ENCODE measurements around the gene WDR64. TPM values are rescaled to one million over a fixed set of nuclear protein-coding genes. Genes with fewer than 3 reads are reported as not detected.

Gene WDR64
- total RNA-seq (ENCODE audit: unreplicated experiment), result 0.80 TPM
- long read RNA-seq, partial matches to known transcripts, result 0 of 1 reads
- long read RNA-seq, other reads (novel, unspliced or antisense), result 1 of 1 reads

DNA sequence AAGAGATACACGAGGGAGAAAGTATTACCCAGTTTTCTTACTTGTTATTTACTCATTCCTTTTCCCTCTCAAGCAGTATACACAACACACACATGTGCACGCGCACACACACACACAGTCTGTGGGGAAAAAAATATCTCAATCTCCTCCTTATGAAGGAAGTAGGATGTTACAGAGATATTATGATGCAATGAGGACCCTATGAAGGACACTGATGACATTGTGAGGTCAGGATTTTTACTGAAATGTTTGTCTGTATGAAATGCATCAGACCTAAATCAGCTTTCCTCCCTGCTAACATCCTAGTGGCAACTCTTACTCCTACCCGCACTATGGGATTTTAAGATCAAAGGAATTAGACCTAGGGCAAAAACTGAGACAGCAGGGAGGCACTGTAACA, at the start of gene WDR64:
Gene WDR64, plus strand, starts transcription at position 270 of the 400 bp plus-strand sequence. CDS start 204 bp downstream, outside the sequence.
- Mint-ChIP-seq H3K4me1 (ENCODE audit: unreplicated experiment) (no peaks in the 10 kb centered on the region), H3K4me3 (ENCODE audit: unreplicated experiment) (no peak within 1 kb of the TSS), H3K27me3 (ENCODE audit: unreplicated experiment) (no peaks in the 10 kb centered on the region), H3K9me3 (ENCODE audit: unreplicated experiment) (no peaks in the 10 kb centered on the region), H3K27ac (ENCODE audit: unreplicated experiment) (no peak within 1 kb of the TSS), H3K36me3 (ENCODE audit: low read depth, unreplicated experiment) (no peaks in the 10 kb centered on the region)
- TF ChIP-seq, protein P1, sequence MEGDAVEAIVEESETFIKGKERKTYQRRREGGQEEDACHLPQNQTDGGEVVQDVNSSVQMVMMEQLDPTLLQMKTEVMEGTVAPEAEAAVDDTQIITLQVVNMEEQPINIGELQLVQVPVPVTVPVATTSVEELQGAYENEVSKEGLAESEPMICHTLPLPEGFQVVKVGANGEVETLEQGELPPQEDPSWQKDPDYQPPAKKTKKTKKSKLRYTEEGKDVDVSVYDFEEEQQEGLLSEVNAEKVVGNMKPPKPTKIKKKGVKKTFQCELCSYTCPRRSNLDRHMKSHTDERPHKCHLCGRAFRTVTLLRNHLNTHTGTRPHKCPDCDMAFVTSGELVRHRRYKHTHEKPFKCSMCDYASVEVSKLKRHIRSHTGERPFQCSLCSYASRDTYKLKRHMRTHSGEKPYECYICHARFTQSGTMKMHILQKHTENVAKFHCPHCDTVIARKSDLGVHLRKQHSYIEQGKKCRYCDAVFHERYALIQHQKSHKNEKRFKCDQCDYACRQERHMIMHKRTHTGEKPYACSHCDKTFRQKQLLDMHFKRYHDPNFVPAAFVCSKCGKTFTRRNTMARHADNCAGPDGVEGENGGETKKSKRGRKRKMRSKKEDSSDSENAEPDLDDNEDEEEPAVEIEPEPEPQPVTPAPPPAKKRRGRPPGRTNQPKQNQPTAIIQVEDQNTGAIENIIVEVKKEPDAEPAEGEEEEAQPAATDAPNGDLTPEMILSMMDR (IDR thresholded peaks at IDR 0.05; ENCODE audit: unreplicated experiment), result no peak
- DNase-seq (ENCODE audit: low spot score), result no peak

DNA sequence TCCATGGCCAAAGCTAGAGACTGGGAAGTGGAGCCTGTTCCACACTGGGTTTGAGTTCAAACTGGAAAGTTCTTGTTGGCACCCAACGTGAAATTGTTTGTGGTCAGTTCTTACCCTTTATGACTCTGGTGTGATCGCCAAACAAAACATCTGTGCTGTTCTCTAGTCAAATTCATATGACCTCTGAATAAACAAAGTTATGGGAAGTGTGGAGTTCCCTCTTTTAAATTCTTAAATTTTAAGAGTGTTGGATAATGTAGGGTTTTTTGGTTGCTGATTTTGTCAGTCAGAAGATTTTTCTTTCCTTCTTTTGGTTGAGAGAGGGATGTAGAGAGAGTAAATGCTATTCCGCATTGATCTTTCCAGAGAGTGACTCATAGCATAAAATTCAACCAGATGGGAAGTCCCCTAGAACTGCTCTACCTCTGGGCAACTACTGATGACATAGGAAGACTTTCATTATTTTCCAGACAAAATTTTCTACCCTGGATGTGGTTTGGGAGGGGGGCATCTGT, 48.3 kb upstream of the WDR64 start:
- peaks cover 3% of the 10 kb centered on the region for H3K4me1 Mint-ChIP-seq (ENCODE audit: unreplicated experiment)
- no peak for DNase-seq (ENCODE audit: low spot score)
- H3K4me3 Mint-ChIP-seq (ENCODE audit: unreplicated experiment), result no peak overlapping the region
- no peaks in the 10 kb centered on the region for H3K36me3 Mint-ChIP-seq (ENCODE audit: low read depth, unreplicated experiment)
- H3K27ac Mint-ChIP-seq (ENCODE audit: unreplicated experiment), result no peak overlapping the region
- no peaks in the 10 kb centered on the region for H3K27me3 Mint-ChIP-seq (ENCODE audit: unreplicated experiment)
- TF ChIP-seq, protein P1 (IDR thresholded peaks at IDR 0.05; ENCODE audit: unreplicated experiment), result no peak
- no peaks in the 10 kb centered on the region for H3K9me3 Mint-ChIP-seq (ENCODE audit: unreplicated experiment)

DNA sequence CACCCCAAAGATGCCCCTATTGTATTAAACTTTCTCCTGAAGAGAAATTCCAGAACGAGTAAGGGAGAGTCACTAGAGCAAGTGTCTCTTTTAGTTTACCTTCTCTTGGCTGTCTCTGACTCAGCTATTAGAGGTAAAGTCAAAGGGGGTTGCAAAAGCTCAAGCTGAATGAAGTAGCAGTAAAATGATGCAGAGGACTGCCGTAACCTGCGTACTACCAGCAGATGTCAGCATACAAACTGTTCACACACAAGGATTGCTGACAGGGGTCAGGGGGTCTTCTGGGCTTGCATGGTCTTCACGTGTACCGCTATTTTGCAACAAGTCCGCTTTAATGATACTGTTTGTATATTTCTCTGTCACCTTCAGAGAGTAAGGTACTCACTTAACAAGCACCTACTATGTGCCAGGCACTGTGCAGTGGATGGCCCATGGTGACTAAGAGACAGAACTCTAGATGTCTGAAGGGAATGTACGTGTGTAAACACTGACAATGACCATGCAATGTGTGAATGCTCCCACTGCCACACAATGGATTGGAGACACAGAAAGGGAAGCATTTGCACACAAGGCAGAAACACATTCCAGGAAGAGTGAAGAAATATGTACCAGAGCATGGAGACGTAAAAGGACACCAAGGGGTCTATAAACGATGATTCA, 46.8 kb upstream of the WDR64 start:
- peaks cover 7% of the 10 kb centered on the region for H3K4me1 Mint-ChIP-seq (ENCODE audit: unreplicated experiment)
- no peaks in the 10 kb centered on the region for H3K9me3 Mint-ChIP-seq (ENCODE audit: unreplicated experiment)
- H3K36me3 Mint-ChIP-seq (ENCODE audit: low read depth, unreplicated experiment), result no peaks in the 10 kb centered on the region
- H3K27ac Mint-ChIP-seq (ENCODE audit: unreplicated experiment), result no peak overlapping the region
- H3K27me3 Mint-ChIP-seq (ENCODE audit: unreplicated experiment), result no peaks in the 10 kb centered on the region
- H3K4me3 Mint-ChIP-seq (ENCODE audit: unreplicated experiment), result no peak overlapping the region
- no peak for DNase-seq (ENCODE audit: low spot score)
- TF ChIP-seq, protein P1 (IDR thresholded peaks at IDR 0.05; ENCODE audit: unreplicated experiment), result no peak

DNA sequence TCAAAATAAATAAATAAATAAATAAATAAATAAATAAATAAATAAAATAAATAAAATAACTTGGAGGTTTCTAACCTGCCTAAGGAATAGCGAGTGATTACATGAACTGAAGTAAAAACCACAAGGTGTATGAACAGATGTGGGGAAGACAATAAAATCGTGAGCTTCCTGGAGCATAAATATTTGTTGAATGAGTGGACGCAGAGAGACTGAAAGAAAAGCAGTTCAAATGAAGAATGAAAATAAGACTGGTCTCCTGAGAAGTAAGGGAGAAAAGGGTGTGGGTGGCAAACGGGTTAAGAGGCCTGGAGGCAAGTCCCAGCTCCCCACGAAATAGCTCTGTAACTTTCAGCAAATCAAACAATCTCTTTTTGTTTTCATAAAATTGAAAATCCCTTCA, 45.5 kb upstream of the WDR64 start:
- DNase-seq (ENCODE audit: low spot score), result no peak
- no peak overlapping the region for H3K27ac Mint-ChIP-seq (ENCODE audit: unreplicated experiment)
- H3K4me1 Mint-ChIP-seq (ENCODE audit: unreplicated experiment), result peaks cover 7% of the 10 kb centered on the region
- H3K36me3 Mint-ChIP-seq (ENCODE audit: low read depth, unreplicated experiment), result no peaks in the 10 kb centered on the region
- H3K9me3 Mint-ChIP-seq (ENCODE audit: unreplicated experiment), result no peaks in the 10 kb centered on the region
- no peak overlapping the region for H3K4me3 Mint-ChIP-seq (ENCODE audit: unreplicated experiment)
- TF ChIP-seq, protein P1 (IDR thresholded peaks at IDR 0.05; ENCODE audit: unreplicated experiment), result no peak
- H3K27me3 Mint-ChIP-seq (ENCODE audit: unreplicated experiment), result no peaks in the 10 kb centered on the region

DNA sequence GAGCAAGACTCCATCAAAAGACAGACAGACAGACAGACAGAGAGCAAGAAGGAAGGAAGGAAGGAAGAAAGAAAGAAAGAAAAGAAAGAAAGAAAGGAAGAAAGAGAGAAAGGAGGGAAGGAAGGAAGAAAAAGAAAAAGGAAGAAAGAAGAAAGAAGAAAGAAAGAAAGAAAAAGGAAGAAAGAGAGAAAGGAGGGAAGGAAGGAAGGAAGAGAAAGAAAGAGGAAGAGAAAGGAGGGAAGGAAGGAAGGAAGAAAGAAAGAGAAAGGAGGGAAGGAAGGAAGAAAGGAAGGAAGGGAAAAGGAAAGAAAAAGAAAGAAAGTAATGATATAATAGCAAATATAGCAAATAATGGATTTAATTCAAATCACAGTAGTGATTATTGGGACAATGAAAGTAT, 44.6 kb upstream of the WDR64 start:
- H3K9me3 Mint-ChIP-seq (ENCODE audit: unreplicated experiment), result no peaks in the 10 kb centered on the region
- H3K4me1 Mint-ChIP-seq (ENCODE audit: unreplicated experiment), result peaks cover 7% of the 10 kb centered on the region
- H3K27me3 Mint-ChIP-seq (ENCODE audit: unreplicated experiment), result no peaks in the 10 kb centered on the region
- H3K27ac Mint-ChIP-seq (ENCODE audit: unreplicated experiment), result no peak overlapping the region
- no peaks in the 10 kb centered on the region for H3K36me3 Mint-ChIP-seq (ENCODE audit: low read depth, unreplicated experiment)
- no peak overlapping the region for H3K4me3 Mint-ChIP-seq (ENCODE audit: unreplicated experiment)
- TF ChIP-seq, protein P1 (IDR thresholded peaks at IDR 0.05; ENCODE audit: unreplicated experiment), result no peak
- DNase-seq (ENCODE audit: low spot score), result no peak

Data from endothelial cell (in vitro differentiated cells).